Thyroid gland (tissue), 4 donors: ENCODE results near the gene RBBP4.
A peak's percentile ranks its signal among the peaks of the same experiment; 100 is the strongest.

Source experiments
- POLR2A ChIP-seq, 2 donors: fragments of 450-650 bp; IDR thresholded peaks; one replicate each; pipeline ENCODE4 v1.6.1; 2017; ENCODE audit warnings: antibody characterized with exemption in 2 of 2, mild to moderate bottlenecking in 2 of 2, moderate library complexity in 1 of 2
- TF ChIP-seq, protein P1 (sequence below), 6 experiments: fragments of 200-600 bp in 3 of 6; fragments of 450-650 bp in 3 of 6; sonication (generic) in 3 of 6; IDR thresholded peaks; one replicate each; pipeline ENCODE4 v1.5.1; 2016 to 2019; ENCODE audit warnings: antibody characterized with exemption in 6 of 6, mild to moderate bottlenecking in 2 of 6, inconsistent platforms in 1 of 6, moderate library complexity in 1 of 6

DNA sequence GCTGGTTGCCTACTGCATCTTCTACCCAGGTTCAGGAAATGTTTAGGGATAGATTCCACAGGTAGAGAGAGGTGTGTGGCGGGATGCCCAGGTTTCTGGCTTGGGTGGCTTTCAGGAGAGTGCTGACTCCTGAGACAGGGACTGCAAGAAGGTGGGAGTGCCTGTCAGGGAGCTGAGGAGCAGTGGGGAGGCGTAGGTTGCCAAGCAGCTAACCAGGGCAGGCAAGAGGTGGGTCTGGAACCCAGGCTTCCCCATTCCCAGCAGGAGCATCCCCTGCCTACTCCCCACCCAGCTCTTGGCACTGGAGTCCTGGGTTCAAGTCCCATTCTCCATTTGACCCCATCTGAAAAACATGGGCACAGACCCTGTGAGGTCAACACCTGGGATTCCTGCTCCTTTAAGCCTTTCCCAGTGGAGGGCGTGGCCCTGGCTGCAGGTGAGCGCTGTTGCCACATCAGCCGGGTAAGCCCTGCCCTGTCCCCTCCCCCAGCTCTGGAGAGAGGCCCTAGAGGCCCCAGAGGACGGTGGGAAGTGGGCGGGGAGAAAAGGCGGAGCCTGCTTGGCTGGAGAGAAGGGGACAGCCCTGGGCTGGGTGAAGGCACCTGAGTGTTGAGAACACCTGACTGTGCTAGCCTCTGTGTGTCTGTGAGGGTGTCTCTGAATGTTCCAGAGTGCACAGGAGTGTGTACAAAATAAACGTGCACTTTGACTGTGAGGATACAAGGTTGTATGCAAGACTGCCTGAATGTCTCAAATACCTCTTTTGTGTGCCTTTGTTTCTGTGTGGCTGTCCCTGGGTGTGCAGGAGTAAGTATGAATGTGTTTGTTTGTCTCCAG lies 65.5 kb downstream of the RBBP4 start:
- TF ChIP-seq, protein P1, sequence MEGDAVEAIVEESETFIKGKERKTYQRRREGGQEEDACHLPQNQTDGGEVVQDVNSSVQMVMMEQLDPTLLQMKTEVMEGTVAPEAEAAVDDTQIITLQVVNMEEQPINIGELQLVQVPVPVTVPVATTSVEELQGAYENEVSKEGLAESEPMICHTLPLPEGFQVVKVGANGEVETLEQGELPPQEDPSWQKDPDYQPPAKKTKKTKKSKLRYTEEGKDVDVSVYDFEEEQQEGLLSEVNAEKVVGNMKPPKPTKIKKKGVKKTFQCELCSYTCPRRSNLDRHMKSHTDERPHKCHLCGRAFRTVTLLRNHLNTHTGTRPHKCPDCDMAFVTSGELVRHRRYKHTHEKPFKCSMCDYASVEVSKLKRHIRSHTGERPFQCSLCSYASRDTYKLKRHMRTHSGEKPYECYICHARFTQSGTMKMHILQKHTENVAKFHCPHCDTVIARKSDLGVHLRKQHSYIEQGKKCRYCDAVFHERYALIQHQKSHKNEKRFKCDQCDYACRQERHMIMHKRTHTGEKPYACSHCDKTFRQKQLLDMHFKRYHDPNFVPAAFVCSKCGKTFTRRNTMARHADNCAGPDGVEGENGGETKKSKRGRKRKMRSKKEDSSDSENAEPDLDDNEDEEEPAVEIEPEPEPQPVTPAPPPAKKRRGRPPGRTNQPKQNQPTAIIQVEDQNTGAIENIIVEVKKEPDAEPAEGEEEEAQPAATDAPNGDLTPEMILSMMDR (IDR thresholded peaks at IDR 0.05): peak in 1 of 6 experiments; percentile 9
- peak in 1 of 2 donors; percentile 77 for TF ChIP-seq POLR2A (IDR thresholded peaks at IDR 0.05)
